Activated effector memory CD4-positive, alpha-beta T cell treated with Interleukin-2 at 50 U/mL for 16 hours (primary cell): ENCODE results near the gene PLEKHB2.
"Not testable (repeated sequence)": the region's sequence is repeated elsewhere in the genome, so short reads cannot be mapped to it uniquely, and the experiment has no call there.

Experiments
- DNase-seq: peaks from one replicate; pipeline ENCODE4 v3.0.0-alpha.2; 2020

PLEKHB2 gene

DNA sequence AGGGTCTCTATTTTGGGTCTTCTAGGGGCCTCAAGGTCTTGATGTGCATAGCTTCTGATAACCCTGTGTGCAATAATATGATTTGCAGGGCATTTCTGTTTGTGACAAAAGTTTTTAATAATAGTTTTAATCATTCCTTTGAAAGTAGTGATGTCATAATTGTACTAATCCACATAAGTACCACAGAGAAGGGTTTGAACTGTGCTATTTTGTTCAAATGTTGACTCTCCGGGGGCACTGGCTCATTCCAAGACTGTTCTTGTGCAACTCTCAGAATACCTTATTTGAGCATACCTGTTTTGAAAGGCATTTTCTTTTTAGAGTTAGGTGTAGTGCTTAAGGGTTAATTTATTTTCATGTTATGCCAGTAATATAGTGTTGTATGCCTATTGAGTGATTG, 41.6 kb downstream of the PLEKHB2 start:
- no peak for DNase-seq

DNA sequence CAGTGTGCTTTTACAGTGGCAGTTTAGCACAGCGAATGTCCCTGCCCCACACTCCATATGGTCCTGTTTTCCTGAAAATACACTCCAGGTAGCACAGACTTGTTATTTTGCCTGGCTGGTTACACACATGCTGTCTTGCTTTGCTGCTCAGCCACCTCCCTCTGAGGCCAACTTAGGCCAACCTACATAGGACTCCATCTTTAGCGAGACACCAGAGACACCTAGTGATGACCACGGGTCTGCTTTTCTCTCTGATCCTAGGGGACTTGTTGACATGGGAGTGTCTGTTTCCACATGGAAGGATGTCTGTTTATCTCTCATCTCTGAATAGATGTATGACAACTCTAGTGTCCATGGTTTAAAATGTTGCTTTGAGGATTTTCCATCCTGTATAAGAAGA, 43.3 kb downstream of the PLEKHB2 start:
- no peak for DNase-seq

DNA sequence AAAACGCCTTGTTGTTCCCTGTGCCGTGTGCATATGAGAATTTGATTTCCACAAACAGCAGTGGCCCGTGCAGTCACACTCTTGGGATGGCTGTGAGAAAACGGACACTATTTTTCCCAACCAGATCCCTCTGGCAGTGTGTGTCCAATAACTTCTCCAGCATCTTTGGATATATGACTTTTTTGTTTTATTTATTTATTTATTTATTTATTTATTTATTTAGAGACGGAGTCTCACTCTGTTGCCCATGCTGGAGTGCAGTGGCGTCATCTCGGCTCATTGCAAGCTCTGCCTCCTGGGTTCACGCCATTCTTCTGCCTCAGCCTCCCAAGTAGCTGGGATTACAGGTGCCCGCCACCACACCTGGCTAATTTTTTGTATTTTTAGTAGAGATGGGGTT, 45.0 kb downstream of the PLEKHB2 start:
- DNase-seq: not testable (repeated sequence)

DNA sequence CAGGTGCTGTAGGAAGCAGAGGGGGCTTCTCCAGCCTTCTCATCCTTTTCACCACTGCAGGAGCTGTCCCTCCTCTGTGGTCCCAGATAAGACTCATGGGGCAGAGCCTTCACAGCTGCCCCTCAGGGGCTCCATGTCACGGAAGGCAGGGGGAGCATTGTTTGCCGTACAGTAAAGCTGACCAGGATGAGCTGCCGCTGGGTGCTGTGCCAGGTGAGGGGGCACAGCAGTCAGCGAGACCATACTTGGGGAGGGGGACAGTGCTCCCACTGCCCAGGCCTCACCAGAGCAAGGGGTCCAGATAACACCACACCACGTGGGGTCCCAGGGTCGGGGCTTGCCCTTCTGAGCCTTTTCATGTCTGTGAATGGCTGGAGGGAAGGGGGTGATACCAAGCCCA, 46.3 kb downstream of the PLEKHB2 start:
- DNase-seq: no peak

DNA sequence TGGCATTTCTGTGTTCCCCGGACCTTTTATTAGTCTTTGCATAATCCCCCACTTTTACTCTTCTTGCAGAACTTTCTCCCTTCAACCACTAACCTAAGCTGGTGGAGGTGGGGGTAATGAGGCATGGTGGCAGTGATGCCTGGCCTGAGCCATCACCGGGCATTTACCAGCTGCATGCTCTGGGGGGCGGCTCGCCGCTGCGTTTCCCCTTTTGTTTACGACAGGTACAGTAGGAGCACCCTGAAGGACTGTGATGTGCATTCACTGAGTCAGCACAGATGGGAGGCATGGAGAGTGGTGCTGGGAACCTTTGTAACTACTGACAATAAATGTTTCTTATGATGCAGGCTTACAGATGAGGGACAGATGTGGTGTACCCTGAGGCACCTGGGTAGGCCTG, 46.9 kb downstream of the PLEKHB2 start:
- no peak for DNase-seq

DNA sequence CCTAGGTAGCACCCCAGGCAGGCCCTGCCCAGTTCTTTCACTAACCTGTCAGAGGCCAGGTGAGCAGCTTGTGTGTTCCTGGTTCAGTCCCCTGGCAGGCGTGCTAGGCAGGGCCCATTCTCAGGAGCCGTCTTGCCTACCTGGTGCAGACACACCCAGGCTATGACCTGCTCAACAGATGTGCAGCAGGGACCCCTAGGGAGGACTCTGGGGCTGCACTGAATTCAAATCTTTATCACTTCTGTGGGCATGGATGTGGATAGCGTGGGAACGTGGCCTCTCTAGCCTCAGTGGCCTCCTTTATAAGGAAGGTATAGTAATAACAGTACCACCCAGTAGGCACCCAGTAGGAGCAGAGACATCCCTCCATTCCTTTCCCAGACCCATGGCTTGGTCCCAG, 48.4 kb downstream of the PLEKHB2 start:
- DNase-seq: no peak

DNA sequence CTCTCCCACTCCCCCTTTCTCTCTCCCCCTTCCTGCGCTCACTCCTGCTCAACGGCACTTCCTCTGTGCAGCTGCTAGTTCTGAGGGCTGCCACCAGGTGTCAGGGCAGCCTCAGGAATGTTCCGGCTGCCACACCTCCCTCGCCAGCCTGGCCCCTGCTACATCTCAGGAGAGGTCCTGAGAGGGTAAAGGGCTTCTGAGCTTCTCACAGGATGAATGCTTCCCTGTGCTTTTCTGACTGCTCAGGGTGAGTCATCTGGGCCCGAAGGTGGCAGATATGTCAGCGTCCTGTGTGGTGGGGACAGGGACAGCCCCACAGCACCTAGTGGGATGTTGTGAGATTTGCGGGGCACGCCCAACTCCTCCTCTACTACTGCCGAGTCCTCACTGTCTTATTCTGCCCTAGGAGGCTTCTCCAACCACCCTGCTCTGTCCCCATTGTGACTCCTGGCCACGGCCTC, 49.0 kb downstream of the PLEKHB2 start:
- DNase-seq: peak; percentile 52

DNA sequence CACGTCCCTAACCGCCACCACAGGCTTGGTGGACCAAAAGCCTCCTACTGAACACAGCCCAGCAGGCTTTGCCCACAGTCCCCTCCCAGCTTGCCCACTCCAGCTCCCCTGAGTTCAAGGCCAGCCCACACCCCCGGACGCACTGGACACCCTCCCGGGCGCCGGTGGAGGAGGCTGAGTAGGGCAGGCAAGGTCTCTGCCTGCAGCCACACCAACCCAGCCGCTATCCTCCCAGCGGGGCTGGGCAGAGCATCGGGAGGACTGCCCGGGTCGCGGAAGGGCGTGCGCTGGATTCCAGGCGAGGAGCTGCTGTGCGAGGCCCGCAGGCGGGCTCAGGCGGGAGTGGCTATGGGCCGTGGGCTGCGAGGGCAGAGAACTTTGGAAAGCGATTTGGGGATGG, 49.5 kb downstream of the PLEKHB2 start:
- DNase-seq: no peak

DNA sequence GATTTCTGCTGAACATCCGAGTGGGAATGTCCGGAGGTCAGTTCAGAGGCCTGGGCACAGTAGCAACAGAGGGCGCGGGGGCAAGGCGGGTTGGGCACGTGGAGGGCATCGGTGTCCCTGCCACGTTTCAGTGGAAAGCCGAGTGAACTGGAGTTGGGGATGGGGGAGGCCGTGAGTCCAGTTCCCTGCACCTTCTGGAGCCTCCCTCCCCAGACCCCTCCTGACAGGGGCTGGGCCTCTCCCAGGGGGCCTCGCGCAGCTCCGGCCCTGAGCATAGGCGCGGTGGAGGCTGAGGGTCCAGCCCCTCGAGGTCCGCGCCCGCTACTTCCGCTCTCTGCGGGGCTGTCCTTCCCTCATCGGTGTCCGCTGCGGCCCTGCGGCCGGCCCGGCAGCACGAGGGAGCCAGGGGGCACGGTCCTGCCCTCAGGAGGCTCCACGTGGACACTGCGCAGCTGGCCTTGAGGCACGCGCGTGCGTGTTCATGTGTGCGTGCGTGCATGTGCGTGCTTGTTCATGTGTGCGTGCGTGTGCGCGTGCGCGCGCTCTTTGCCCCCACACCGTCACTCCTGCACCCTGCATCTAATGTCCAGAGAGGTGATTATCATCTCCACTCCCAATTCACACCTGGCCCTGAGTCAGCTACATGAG, 50.2 kb downstream of the PLEKHB2 start:
- DNase-seq: no peak

DNA sequence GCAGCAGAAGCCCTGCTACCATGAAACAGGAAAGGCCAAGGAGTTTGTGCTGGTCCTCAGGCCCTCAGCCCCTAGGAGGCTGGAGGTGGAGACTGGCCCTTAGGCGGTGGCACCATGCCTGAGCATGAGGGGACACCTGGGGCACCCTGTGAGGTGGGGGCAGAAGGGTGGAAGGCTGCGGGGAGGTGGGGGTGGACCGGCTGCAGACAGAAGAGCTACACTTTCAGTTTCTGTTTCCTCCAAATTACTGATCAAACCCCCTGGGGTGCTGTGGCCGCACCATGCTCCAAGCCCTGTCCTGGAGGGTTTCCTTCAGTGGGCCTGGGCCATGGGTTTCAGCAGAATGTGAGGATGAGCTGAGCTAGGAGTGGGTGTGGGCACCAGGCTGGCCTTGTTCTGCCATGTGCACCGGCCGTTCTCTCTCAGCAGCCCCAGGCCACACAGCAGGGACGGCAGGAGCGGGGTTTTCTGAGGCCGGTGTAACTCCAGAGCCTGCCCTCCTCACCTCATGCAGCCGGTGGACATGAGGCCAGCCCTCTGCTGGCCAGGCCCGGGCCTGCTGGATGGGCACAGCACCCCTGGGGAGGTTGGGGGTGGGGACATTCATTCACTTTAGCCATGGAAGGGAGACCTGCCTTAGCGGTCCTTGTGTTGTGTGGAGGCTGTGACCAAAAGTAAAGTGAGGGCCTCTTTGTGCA, 51.5 kb downstream of the PLEKHB2 start:
- DNase-seq: no peak

DNA sequence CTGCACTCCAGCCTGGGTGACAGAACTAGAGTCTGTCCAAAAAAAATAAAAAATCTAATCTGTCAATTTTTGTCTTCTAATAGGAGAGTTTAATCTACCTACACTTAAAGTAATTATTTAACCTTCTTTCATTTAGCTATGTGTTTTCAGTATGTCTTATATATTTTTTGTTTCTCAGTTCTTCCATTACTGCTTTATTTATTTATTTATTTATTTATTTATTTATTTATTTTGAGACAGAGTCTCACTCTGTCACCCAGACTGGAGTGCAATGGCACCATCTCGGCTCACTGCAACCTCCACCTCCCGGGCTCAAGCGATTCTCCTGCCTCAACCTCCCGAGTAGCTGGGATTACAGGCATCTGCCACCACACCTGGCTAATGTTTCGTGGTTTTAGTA, 60.4 kb downstream of the PLEKHB2 start:
- not testable (repeated sequence) for DNase-seq

DNA sequence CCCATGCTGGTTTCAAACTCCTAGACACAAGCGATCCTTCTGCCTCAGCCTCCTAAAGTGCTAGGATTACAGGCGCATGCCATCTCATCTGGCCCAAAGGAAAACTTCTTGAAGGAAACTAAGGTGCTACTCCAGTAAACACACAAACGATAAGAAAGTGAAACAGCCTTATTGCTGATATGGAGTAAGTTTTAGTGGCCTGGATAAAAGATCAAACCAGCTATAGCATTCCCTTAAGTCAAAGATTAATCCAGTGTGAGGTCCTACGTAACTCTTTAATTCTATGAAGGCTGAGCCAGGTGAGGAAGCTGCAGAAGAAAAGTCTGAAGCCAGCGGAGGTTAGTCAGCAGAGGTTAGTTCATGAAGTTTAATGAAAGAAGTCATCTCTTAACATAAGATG, 63.4 kb downstream of the PLEKHB2 start:
- no peak for DNase-seq

DNA sequence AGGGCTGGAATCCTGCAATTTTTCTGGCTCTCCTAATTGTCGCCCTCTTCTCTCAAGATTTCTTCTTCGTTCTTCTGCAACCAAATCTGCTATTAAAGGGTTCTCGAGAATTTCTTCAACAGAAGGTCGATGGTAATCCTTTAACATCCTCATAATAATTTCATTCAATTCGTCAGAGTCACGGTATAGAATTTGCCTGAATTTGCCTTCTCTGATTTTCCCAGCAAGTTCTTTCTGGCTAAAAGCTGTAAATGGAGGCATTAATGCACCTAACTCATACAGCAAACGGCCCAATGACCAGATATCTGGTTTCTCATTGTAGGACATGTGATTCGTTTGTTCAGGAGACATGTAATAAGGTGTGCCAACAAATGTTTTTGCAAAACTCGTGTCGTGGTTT, 72.9 kb downstream of the PLEKHB2 start:
- DNase-seq: not testable (repeated sequence)

DNA sequence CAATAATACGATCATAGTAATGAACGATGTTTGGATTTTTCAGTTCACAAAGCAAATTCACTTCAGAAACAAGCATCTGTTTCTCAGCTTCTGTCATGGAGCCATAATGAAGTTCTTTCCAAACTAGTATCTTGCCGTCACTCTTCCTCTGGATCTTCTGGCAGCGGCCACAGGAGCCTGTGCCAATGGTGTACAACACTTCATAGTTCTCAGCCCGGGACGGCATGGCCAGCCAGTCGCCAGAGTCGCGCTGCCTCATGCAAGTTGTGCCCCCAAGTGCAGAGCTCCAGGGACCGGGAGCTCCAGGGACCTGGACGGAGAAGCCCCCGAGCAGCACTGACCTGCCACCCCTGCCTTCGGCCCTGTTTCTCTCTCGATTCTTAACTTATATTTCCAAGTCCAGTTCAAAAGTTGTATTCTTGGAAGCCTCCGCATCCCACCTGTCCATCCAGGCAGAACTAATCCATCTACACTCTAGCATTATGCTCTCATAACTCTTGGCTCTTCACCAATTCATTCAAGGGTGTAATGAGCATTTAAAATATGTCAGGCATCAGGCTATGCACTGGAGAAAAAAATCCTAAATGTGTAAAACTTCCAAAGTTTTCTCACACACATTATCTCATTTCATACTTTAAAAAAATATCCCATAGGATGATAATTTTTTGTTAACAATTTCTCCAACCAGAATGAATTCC, 73.7 kb downstream of the PLEKHB2 start:
- not testable (repeated sequence) for DNase-seq

DNA sequence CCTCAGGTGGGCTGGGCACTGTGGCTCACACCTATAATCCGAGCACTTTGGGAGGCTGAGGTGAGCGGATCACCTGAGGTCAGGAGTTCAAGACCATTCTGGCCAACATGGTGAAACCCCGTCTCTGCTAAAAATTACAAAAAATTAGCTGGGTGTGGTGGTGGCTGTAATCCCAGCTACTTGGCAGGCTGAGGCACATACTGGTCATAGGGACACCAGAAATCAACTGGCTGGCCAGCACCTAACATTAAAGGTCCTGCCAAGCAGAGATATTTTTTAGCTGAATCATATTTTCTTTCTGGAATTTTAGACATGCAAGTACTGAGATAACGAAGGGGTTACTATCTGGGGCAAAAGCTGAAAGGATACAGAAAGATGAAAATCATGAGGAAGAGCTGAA, 76.3 kb downstream of the PLEKHB2 start:
- DNase-seq: not testable (repeated sequence)

DNA sequence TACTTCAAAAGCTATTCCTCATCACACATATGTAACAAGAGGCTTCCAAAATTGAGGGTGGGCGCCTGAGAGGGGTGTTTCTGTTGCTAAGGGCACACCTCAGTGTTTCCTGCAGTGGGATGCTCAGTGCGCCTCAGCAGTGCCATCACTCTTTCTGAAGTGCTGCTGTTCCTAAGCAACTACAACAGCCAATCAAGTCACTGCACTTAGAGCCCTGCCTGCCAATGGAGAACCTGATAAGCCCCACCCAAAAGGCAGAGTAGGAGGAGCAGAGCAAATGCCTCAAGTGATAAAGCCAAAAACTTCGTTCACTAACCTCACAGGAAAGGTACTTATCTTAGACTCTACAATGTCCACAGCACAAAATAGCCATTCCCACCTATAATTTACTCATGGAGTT, 88.3 kb downstream of the PLEKHB2 start:
- not testable (repeated sequence) for DNase-seq

DNA sequence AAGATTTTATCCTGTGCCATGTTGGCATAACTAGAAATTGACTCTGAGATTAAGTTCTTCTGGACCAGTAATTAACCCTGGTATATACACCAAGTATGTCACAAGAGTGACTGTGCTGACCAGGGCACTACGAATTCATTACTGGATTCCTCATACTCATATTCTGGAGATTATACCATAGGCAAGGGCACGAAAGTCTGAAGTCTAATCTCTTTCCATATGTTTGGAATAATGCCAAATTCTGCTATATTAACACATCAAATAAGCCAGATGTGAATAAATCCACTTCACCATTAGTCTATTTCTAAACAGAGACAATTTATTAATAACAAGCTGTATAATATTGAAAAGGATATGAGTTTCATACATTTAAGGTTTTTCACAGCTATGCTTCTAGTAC, 91.0 kb downstream of the PLEKHB2 start:
- DNase-seq: not testable (repeated sequence)
